ENCODE measurements around the gene TBCK. TPM values are rescaled to one million over a fixed set of nuclear protein-coding genes. Genes with fewer than 3 reads are reported as not detected.

The TBCK gene
- polyA plus RNA-seq, 1 donor (not counting 4 experiments of a cell fraction or from before 2014, with no cell fraction given), result 19.3 TPM

DNA sequence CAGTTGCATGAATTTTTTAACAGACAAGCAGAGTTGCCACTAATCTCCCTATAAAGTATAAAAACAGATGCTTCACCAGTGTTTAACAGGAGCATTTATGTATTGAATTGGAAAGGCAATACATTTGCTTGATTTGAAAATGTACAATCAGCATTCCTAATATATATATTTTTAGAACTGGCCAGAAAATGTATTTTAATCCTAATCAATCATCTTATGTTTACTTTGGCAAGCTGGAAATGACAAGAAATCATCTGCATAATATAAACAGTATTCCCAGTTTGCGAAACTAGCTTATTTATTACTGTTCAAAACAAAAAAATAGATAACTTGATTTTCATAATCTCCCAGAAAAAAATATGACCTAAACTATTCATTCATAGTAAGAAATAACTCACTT, 123.9 kb downstream of the TBCK start:
- TF ChIP-seq EZH2 (IDR thresholded peaks at IDR 0.05; ENCODE audit: low read length), result no peak
- TF ChIP-seq, protein P1, sequence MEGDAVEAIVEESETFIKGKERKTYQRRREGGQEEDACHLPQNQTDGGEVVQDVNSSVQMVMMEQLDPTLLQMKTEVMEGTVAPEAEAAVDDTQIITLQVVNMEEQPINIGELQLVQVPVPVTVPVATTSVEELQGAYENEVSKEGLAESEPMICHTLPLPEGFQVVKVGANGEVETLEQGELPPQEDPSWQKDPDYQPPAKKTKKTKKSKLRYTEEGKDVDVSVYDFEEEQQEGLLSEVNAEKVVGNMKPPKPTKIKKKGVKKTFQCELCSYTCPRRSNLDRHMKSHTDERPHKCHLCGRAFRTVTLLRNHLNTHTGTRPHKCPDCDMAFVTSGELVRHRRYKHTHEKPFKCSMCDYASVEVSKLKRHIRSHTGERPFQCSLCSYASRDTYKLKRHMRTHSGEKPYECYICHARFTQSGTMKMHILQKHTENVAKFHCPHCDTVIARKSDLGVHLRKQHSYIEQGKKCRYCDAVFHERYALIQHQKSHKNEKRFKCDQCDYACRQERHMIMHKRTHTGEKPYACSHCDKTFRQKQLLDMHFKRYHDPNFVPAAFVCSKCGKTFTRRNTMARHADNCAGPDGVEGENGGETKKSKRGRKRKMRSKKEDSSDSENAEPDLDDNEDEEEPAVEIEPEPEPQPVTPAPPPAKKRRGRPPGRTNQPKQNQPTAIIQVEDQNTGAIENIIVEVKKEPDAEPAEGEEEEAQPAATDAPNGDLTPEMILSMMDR (optimal IDR thresholded peaks at IDR 0.05 in 1 of 3, IDR thresholded peaks at IDR 0.05 in 1 of 3, conservative IDR thresholded peaks at IDR 0.05 in 1 of 3; ENCODE audit: extremely low read depth in 1 of 3, insufficient read depth in 2 of 3, low read length in 3 of 3), result no peak
- dilution Hi-C loops (cut with MboI; ENCODE audit: extremely low pct_ligation_motif_present, low sequenced_read_pairs), result no loop called here
- DNase-seq (ENCODE audit: low read depth, low spot score), result no peak
- H3K27me3 ChIP-seq (ENCODE audit: control insufficient read depth, extremely low read depth, insufficient read depth, low read length), result no peaks in the 10 kb centered on the region
- H3K36me3 ChIP-seq (ENCODE audit: control insufficient read depth in 2 of 2, extremely low read depth in 1 of 2, insufficient read depth in 2 of 2, low read length in 2 of 2), result no peaks in the 10 kb centered on the region
- no peaks in the 10 kb centered on the region for H3K9me3 ChIP-seq (ENCODE audit: control insufficient read depth, low read depth, low read length)
- H3K27ac ChIP-seq (ENCODE audit: control insufficient read depth, insufficient read depth, low read length), result no peak overlapping the region
- no peak overlapping the region for H3K4me3 ChIP-seq (ENCODE audit: control insufficient read depth in 2 of 3, extremely low read depth in 1 of 3, insufficient read depth in 2 of 3, low read depth in 1 of 3, low read length in 3 of 3)
- no peak overlapping the region for H3K9ac ChIP-seq (ENCODE audit: control insufficient read depth, extremely low read depth, insufficient read depth, low read length)
- H3K4me1 ChIP-seq (ENCODE audit: control insufficient read depth, extremely low read depth, insufficient read depth, low read length), result no peaks in the 10 kb centered on the region
- H2AFZ ChIP-seq (ENCODE audit: control insufficient read depth, low read length), result no peak overlapping the region
- H3K79me2 ChIP-seq (ENCODE audit: control insufficient read depth, insufficient read depth, low read length), result no peaks in the 10 kb centered on the region
- no peaks in the 10 kb centered on the region for H4K20me1 ChIP-seq (ENCODE audit: control insufficient read depth, extremely low read depth, insufficient read depth, low read length)
- H3K9me1 ChIP-seq (ENCODE audit: control insufficient read depth, extremely low read depth, insufficient read depth, low read length), result no peaks in the 10 kb centered on the region
- no peak for FAIRE-seq
- no peak overlapping the region for H3K4me2 ChIP-seq (ENCODE audit: control insufficient read depth, extremely low read depth, insufficient read depth, low read depth, low read length)

DNA sequence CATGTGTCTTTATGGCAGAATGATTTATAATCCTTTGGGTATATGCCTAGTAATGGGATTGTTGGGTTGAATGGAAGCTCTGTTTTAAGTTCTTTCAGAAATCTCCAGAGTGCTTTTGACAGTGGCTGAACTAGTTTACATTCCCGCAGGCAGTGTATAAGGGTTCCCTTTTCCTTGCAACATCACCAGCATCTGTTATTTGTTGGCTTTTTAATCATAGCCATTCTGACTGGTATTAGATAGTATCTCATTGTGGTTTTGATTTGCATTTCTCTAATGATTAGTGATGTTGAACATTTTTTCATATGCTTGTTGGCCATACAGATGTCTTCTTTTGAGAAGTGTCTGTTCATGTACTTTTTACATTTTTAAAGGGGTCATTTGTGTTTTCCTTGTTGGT, 129.8 kb downstream of the TBCK start:
- DNase-seq (ENCODE audit: low read depth, low spot score) (no peak), FAIRE-seq (no peak)
- no peaks in the 10 kb centered on the region for H3K4me1 ChIP-seq (ENCODE audit: control insufficient read depth, extremely low read depth, insufficient read depth, low read length)
- no peaks in the 10 kb centered on the region for H3K79me2 ChIP-seq (ENCODE audit: control insufficient read depth, insufficient read depth, low read length)
- no peak overlapping the region for H3K9ac ChIP-seq (ENCODE audit: control insufficient read depth, extremely low read depth, insufficient read depth, low read length)
- H3K9me1 ChIP-seq (ENCODE audit: control insufficient read depth, extremely low read depth, insufficient read depth, low read length), result no peaks in the 10 kb centered on the region
- no peak overlapping the region for H3K4me3 ChIP-seq (ENCODE audit: control insufficient read depth in 2 of 3, extremely low read depth in 1 of 3, insufficient read depth in 2 of 3, low read depth in 1 of 3, low read length in 3 of 3)
- no peak overlapping the region for H2AFZ ChIP-seq (ENCODE audit: control insufficient read depth, low read length)
- H3K36me3 ChIP-seq (ENCODE audit: control insufficient read depth in 2 of 2, extremely low read depth in 1 of 2, insufficient read depth in 2 of 2, low read length in 2 of 2), result no peaks in the 10 kb centered on the region
- no peaks in the 10 kb centered on the region for H3K9me3 ChIP-seq (ENCODE audit: control insufficient read depth, low read depth, low read length)
- dilution Hi-C loops (cut with MboI; ENCODE audit: extremely low pct_ligation_motif_present, low sequenced_read_pairs), result no loop called here
- H4K20me1 ChIP-seq (ENCODE audit: control insufficient read depth, extremely low read depth, insufficient read depth, low read length), result no peaks in the 10 kb centered on the region
- no peak for TF ChIP-seq EZH2 (IDR thresholded peaks at IDR 0.05; ENCODE audit: low read length)
- TF ChIP-seq, protein P1 (optimal IDR thresholded peaks at IDR 0.05 in 1 of 3, IDR thresholded peaks at IDR 0.05 in 1 of 3, conservative IDR thresholded peaks at IDR 0.05 in 1 of 3; ENCODE audit: extremely low read depth in 1 of 3, insufficient read depth in 2 of 3, low read length in 3 of 3), result no peak
- no peak overlapping the region for H3K4me2 ChIP-seq (ENCODE audit: control insufficient read depth, extremely low read depth, insufficient read depth, low read depth, low read length)
- H3K27ac ChIP-seq (ENCODE audit: control insufficient read depth, insufficient read depth, low read length), result no peak overlapping the region
- no peaks in the 10 kb centered on the region for H3K27me3 ChIP-seq (ENCODE audit: control insufficient read depth, extremely low read depth, insufficient read depth, low read length)
